ENCODE data around the gene GPC1. TPM values are rescaled to one million over a fixed set of nuclear protein-coding genes. Genes with fewer than 3 reads are reported as not detected.
A peak's percentile ranks its signal among the peaks of the same experiment; 100 is the strongest.

The GPC1 gene
- total RNA-seq, 1 donor: 54.3 TPM

GRCh38 chr2:240437551-240437860, 2.0 kb downstream of the GPC1 start:
- H3K27ac ChIP-seq (ENCODE audit: low read depth, low read length): no peak overlapping the region
- H3K4me1 ChIP-seq (ENCODE audit: insufficient read depth, low read length): peaks cover 26% of the 10 kb centered on the region
- no peak overlapping the region for H2AFZ ChIP-seq (ENCODE audit: low read length)
- H3K4me2 ChIP-seq (ENCODE audit: insufficient read depth, low read length): peak overlapping the region; percentile 85
- DNase-seq (ENCODE audit: insufficient read length, low spot score, missing footprints): peak; percentile 90
- H3K27me3 ChIP-seq (ENCODE audit: insufficient read depth, low read length): no peaks in the 10 kb centered on the region
- peaks cover 48% of the 10 kb centered on the region for H3K79me2 ChIP-seq (ENCODE audit: insufficient read depth, low read length)
- no peaks in the 10 kb centered on the region for H3K36me3 ChIP-seq (ENCODE audit: insufficient read depth, low read length)
- no peak overlapping the region for H3K4me3 ChIP-seq (ENCODE audit: insufficient read depth, low read length)
- peaks cover 37% of the 10 kb centered on the region for H4K20me1 ChIP-seq (ENCODE audit: insufficient read depth, low read length)
- no peaks in the 10 kb centered on the region for H3K9me3 ChIP-seq (ENCODE audit: low read depth, low read length)
- TF ChIP-seq, protein P1, sequence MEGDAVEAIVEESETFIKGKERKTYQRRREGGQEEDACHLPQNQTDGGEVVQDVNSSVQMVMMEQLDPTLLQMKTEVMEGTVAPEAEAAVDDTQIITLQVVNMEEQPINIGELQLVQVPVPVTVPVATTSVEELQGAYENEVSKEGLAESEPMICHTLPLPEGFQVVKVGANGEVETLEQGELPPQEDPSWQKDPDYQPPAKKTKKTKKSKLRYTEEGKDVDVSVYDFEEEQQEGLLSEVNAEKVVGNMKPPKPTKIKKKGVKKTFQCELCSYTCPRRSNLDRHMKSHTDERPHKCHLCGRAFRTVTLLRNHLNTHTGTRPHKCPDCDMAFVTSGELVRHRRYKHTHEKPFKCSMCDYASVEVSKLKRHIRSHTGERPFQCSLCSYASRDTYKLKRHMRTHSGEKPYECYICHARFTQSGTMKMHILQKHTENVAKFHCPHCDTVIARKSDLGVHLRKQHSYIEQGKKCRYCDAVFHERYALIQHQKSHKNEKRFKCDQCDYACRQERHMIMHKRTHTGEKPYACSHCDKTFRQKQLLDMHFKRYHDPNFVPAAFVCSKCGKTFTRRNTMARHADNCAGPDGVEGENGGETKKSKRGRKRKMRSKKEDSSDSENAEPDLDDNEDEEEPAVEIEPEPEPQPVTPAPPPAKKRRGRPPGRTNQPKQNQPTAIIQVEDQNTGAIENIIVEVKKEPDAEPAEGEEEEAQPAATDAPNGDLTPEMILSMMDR (IDR thresholded peaks at IDR 0.05; ENCODE audit: extremely low read depth, low read depth, low read length): no peak

DNA sequence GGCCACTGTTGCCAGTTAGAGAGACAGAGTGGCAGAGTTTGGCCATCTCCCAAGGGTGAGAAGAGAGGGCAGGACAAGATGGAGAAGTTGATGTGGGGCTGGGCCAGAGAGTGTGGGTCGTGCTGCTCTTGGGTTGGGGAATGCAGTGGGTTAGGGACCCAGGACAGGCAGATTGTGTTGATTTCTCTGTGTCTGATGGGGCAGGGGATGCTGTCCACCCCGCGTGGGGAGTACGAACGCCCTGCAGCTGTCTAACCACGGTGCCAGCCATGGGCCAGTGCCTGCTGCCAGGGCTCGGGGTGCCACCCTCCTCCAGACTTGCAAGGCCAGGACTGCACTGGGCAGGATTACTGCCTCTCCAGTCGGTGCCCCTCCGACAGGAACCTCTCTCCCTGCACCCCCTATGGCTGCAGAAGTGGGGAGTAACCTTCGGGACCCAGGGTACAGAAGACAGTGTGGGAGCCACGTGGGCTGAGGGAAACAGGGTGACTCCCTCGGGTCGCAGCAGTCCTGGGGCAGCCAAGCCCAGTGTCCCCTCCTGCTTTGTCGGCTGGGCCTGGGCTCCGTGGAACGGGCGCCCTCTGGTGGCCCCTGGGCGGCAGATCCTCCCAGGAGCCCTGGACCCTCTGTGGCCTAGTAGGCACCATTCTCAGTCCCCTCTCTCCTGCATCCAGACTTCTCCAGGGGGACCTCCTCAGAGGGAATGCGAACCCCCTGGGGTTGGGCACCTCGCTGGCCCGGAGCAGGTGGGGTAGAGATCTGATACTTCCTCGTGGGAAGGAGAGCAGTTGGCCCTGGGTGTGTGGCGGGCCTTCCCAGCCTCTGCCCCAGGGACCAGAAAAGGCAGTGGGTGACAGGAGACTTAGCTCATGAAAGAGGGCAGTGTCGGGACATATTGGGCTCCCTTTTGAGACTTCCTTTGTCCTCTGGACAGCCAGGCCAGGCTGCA, 2.7 kb downstream of the GPC1 start:
- peaks cover 26% of the 10 kb centered on the region for H3K4me1 ChIP-seq (ENCODE audit: insufficient read depth, low read length)
- H3K4me2 ChIP-seq (ENCODE audit: insufficient read depth, low read length): peak overlapping the region; percentile 85
- TF ChIP-seq, protein P1 (IDR thresholded peaks at IDR 0.05; ENCODE audit: extremely low read depth, low read depth, low read length): peak; percentile 89
- H3K9me3 ChIP-seq (ENCODE audit: low read depth, low read length): no peaks in the 10 kb centered on the region
- no peak overlapping the region for H2AFZ ChIP-seq (ENCODE audit: low read length)
- no peak overlapping the region for H3K27ac ChIP-seq (ENCODE audit: low read depth, low read length)
- peak; percentile 100 for DNase-seq (ENCODE audit: insufficient read length, low spot score, missing footprints)
- H4K20me1 ChIP-seq (ENCODE audit: insufficient read depth, low read length): peaks cover 41% of the 10 kb centered on the region
- H3K36me3 ChIP-seq (ENCODE audit: insufficient read depth, low read length): no peaks in the 10 kb centered on the region
- no peaks in the 10 kb centered on the region for H3K27me3 ChIP-seq (ENCODE audit: insufficient read depth, low read length)
- peak overlapping the region; percentile 20 for H3K4me3 ChIP-seq (ENCODE audit: insufficient read depth, low read length)
- H3K79me2 ChIP-seq (ENCODE audit: insufficient read depth, low read length): peaks cover 52% of the 10 kb centered on the region

GRCh38 chr2:240438810-240439697, 3.6 kb downstream of the GPC1 start:
- Histone ChIP-seq H3K79me2 (ENCODE audit: insufficient read depth, low read length) (peaks cover 58% of the 10 kb centered on the region), H3K27ac (ENCODE audit: low read depth, low read length) (no peak overlapping the region), H3K9me3 (ENCODE audit: low read depth, low read length) (no peaks in the 10 kb centered on the region), H3K4me1 (ENCODE audit: insufficient read depth, low read length) (peaks cover 21% of the 10 kb centered on the region), H3K4me2 (ENCODE audit: insufficient read depth, low read length) (no peak overlapping the region), H3K36me3 (ENCODE audit: insufficient read depth, low read length) (no peaks in the 10 kb centered on the region), H2AFZ (ENCODE audit: low read length) (no peak overlapping the region), H3K4me3 (ENCODE audit: insufficient read depth, low read length) (no peak overlapping the region), H4K20me1 (ENCODE audit: insufficient read depth, low read length) (peaks cover 46% of the 10 kb centered on the region), H3K27me3 (ENCODE audit: insufficient read depth, low read length) (no peaks in the 10 kb centered on the region)
- peak; percentile 93 for DNase-seq (ENCODE audit: insufficient read length, low spot score, missing footprints)
- TF ChIP-seq, protein P1 (IDR thresholded peaks at IDR 0.05; ENCODE audit: extremely low read depth, low read depth, low read length): no peak
